GM10248 (cell line): ENCODE data around the gene TMED5.

ENCODE experiments used
- CTCF ChIA-PET: fragments of 300-600 bp; sonication (Branson Sonifier 250); formaldehyde crosslinking; extraction: SDS; loops from one replicate; lab custom pipeline; 2021; ENCODE audit warnings: antibody characterized with exemption; lab: Yijun Ruan, JAX
- POLR2A ChIA-PET: fragments of 350-650 bp; sonication (Branson Sonifier 250); formaldehyde crosslinking; extraction: SDS; loops from one replicate; lab custom pipeline; 2020; ENCODE audit warnings: antibody characterized with exemption; lab: Yijun Ruan, JAX
- DNase-seq: peaks from one replicate; pipeline ENCODE4 v3.0.0; 2012; ENCODE audit errors: extremely low spot score
- TF ChIP-seq, protein P1 (sequence below): IDR thresholded peaks from 2 replicates; pipeline ENCODE4 v1.5.1; 2012; ENCODE audit warnings: mild to moderate bottlenecking, low read depth; ENCODE audit errors: extremely low read depth, missing control alignments, control extremely low read depth

TMED5 gene

DNA sequence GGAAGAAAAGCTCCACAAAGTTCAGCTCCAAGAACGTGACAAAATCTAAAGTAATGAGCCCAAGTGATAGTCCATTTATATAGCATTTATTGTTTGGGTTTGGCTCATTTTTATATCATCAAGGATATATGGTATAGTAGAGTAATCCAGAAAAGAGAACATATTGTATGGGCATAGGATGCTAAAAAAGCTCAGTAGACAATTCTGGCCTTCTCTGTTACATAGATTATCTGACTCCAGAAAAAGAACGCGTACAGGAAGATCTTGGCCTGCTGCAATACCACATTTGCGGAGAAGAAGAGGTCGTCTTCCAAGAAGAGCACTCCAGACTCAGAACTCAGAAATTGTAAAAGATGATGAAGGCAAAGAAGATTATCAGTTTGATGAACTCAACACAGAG lies 43.8 kb downstream of the TMED5 start:
- POLR2A ChIA-PET, result no interaction called here
- DNase-seq, result no peak
- CTCF ChIA-PET, result interaction anchor here (1.1 kb wide), 1 partner anchor 56 kb away, joined by 3 read pairs; no protein-coding TSS in a partner anchor
- TF ChIP-seq, protein P1, sequence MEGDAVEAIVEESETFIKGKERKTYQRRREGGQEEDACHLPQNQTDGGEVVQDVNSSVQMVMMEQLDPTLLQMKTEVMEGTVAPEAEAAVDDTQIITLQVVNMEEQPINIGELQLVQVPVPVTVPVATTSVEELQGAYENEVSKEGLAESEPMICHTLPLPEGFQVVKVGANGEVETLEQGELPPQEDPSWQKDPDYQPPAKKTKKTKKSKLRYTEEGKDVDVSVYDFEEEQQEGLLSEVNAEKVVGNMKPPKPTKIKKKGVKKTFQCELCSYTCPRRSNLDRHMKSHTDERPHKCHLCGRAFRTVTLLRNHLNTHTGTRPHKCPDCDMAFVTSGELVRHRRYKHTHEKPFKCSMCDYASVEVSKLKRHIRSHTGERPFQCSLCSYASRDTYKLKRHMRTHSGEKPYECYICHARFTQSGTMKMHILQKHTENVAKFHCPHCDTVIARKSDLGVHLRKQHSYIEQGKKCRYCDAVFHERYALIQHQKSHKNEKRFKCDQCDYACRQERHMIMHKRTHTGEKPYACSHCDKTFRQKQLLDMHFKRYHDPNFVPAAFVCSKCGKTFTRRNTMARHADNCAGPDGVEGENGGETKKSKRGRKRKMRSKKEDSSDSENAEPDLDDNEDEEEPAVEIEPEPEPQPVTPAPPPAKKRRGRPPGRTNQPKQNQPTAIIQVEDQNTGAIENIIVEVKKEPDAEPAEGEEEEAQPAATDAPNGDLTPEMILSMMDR, result no peak

DNA sequence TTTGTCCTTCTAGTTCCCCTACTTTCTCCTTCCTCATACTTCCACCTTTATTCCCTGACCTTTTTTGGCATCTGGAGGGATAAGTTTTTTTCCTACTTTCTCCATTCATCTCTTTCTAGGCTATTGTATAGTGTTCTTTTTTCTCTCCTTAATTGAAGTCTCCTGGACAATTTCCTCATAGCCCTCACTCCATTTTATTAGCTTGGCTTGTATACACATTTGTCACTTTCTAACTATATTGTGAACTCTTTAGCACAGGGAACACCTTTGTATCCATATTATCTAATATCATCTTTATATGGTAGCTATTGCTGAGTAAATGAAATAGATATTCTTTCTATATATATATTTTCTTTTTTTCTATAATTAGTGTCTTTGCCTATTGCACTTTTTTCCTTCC lies 47.6 kb downstream of the TMED5 start:
- TF ChIP-seq, protein P1, result no peak
- CTCF ChIA-PET, result interaction anchor here (1.0 to 1.4 kb wide), 4 partner anchors 12 to 31 kb away, joined by 3 to 6 read pairs (median 4); no protein-coding TSS in a partner anchor
- POLR2A ChIA-PET, result no interaction called here
- DNase-seq, result no peak

DNA sequence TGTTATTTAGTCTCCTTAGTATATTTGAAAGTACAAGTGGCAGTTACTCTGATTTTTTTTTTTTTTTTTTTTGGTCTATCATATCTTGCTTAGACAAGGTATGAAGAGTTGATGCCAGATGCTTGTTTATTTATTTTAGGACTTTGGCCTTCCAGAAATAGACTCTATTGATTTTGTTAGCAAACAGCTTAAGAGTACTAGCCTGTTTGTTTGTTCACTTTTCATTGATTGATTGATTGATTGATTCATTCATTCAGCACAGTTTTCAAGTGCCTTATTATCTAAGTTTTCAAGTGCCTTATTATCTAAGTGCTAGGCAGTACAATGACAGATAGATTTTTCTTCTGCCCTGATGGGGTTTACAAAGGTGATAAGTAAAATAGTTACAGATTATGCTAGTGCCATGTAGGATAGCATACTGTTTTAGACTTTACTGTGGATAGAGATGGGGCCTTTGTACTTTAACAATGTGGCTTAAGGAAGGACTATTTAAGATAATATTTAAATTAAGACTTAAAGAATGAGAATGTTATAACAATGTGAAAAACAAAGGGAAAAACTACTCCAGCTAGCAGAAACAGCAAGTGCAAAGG lies 50.6 kb downstream of the TMED5 start:
- DNase-seq, result no peak
- ChIA-PET POLR2A (no interaction called here), CTCF (interaction anchor here (0.8 kb wide), 1 partner anchor 13 kb away, joined by 4 read pairs; no protein-coding TSS in a partner anchor)
- TF ChIP-seq, protein P1, result no peak

DNA sequence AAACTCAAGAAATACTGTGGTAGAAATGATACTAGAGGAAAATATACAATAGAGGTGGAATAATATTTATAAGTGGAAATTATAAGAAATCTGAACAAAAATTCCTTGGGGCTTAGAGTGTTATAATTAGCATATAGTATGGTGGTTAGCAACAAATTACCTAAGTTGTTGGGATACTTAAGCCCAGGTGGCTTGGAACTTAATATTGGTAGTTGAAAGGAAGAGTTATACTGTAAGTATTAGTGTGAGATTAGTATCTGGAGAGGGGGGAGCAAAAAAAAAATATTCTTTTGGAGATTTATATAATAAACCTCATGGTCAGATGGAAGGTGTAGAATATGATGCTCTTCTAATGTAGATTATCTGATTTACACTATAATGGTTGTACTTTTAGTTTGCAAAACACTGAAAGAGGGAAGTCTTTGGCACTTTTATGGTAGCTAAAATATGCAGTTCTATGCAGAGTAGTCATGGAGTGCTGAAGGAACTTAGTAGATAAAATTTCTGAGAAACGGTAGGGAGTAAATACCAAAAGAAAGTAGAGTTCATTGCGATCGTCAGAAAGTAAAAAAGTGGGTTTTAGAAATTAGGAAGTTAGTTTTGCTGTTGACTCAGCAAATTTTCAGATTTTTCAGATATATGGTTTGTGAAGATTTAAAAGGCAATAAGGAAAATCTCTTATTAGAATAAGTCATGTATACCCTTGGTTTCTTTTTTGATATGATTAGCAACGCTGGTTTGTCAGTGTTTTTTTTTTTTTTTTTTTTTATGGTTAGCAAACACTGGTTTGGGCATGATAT lies 55.5 kb downstream of the TMED5 start:
- ChIA-PET POLR2A (no interaction called here), CTCF (no interaction called here)
- DNase-seq, result no peak
- TF ChIP-seq, protein P1, result no peak

DNA sequence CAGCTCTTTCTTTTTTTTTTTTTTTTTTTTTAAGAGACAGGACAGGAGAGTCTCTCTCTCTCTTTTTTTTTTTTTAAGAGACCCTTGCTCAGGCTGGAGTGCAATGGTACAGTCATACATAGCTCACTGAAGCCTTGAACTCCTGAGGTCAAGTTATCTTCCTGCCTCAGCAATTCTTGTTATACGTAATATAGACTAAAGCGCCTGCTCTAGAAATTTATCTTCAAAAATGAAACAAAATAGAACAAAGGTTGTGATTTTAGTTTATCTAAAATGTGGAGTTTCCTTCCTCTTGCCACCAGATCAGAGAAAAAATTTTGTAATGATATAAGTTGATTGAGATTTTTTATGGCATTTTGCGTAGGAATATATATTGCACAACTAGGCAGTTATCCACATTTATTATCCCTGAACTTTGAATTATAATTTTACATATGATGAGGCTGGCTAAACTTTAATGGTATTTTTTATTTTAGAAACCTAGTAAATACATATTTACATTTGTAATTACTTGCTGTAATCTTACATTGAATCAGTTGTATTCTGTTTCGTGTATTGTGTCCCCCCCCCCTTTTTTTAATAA lies 56.9 kb downstream of the TMED5 start:
- POLR2A ChIA-PET, result no interaction called here
- TF ChIP-seq, protein P1, result no peak
- CTCF ChIA-PET, result no interaction called here
- DNase-seq, result no peak

DNA sequence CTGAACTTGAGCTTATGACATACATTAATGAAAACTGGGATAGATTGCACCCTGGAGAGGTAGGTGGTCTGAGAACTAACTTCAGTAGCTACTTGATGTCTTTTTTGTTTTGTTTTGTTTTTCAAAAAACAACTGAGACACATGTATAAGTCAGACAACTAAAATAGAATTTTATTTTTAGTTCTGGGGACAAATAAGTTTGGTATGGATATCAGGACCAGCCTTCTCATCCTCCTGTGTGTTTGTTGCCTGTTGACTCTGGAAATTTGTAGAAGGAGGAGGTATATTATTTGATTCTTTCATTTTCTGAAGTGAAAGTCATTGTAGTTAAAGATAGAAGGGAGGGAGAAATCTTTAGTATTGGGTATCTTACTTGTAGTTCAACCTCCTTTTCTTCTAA lies 59.6 kb downstream of the TMED5 start:
- POLR2A ChIA-PET, result interaction anchor here (0.7 kb wide), 1 partner anchor 41 kb away, joined by 5 read pairs; no protein-coding TSS in a partner anchor
- TF ChIP-seq, protein P1, result no peak
- CTCF ChIA-PET, result interaction anchor here (1.2 to 1.4 kb wide), 3 partner anchors 11 to 20 kb away, joined by 3 to 6 read pairs (median 3); no protein-coding TSS in a partner anchor
- DNase-seq, result no peak
